DLD1 (cell line): ENCODE data around the gene CECR2.
"Not testable (repeated sequence)": the region's sequence is repeated elsewhere in the genome, so short reads cannot be mapped to it uniquely, and the experiment has no call there.

Source experiments
- in situ Hi-C: cut with HindIII; loops from 2 replicates; pipeline ENCODE4 v1.10.0; 2017; ENCODE audit warnings: low sequenced_read_pairs

CECR2 gene

DNA sequence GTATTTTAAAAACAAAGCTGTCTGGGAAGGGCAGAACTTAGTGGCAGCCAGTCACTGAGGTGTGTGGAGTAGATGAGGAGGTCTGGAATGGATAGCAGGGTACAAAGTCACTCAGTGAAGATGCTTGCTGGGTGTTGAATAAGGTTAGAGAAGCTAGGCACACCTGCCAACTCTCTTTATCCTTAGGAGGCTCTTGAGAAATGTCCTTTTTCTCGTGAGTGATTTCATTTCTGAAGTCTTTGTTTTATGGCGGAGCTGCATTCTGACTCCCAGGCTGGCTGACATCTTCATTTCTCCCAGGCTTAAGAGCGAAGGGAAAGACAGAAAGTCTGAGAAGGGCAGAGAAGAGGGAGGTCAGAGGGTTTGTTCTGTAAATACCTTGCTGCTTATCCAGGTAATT is 31.0 kb downstream of the CECR2 start:
- in situ Hi-C loops: no loop called here

DNA sequence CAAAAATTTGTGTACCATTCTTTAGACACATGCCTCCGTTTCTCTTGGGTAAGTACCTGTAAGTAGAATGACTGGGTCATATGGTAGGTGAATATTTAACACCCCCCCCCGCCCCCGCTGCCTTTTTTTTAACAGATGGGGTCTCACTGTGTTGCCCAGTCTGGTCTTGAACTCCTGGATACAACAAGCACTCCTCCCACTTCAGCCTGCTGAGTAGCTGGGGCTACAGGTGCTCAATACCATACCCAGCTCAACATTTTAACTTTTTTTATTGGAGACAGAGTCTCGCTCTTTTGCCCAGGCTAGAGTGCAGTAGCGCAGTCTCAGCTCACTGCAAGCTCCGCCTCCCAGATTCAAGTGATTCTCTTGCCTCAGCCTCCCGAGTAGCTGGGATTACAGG is 32.5 kb downstream of the CECR2 start:
- in situ Hi-C loops: no loop called here

DNA sequence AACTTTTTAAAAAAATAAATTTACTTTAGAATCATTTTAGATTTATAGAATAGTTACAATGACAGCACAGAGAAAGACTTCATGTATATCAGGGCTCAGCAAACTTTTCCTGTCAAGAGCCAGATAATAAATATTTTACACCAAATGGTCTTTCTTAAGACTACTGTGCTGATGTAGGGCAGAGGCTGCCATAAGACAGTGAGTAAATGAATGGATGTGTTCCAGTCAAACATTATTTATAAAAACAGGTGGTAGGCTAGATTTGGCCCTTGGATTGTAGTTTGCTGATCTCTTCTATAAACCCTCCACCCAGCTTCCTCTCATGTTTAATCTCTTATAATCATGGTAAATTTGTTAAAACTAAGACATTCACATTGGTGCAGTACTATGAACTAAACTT is 33.0 kb downstream of the CECR2 start:
- in situ Hi-C loops: no loop called here

DNA sequence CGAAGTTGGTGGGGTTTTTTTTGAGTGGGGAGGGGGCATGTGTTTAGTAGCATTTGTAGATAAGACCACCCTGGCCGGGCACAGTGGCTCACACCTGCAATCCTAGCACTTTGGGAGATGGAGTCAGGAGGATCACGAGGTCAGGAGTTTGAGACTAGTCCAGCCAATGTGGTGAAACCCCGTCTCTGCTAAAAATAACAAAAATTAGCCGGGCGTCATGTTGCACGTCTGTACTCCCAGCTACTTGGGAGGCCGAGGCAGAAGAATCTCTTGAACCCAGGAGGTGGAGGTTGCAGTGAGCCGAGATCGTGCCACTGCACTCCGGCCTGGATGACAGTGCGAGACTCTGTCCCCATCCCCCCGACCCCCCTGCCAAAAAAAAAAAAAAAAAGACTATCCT is 34.6 kb downstream of the CECR2 start:
- in situ Hi-C loops: no loop called here

DNA sequence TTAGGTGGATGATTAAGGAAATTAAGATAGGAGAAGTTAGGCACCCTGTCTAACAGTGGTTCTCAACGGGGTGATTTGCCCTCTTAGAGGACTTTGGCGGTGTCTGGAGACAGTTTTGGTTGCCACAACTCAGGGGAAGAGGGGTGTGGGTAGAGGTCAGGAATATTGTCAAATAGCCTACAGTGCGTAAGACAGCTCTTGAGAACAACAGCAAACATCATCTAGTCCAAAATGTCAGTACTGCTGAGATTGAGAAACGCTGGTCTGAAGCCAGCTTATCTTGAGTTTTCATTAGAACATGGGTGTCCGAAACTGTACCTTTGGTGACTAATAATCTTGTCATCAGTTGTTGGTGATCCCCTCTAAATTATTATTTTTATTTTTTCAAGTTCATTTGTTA is 38.4 kb downstream of the CECR2 start:
- in situ Hi-C loops: no loop called here

DNA sequence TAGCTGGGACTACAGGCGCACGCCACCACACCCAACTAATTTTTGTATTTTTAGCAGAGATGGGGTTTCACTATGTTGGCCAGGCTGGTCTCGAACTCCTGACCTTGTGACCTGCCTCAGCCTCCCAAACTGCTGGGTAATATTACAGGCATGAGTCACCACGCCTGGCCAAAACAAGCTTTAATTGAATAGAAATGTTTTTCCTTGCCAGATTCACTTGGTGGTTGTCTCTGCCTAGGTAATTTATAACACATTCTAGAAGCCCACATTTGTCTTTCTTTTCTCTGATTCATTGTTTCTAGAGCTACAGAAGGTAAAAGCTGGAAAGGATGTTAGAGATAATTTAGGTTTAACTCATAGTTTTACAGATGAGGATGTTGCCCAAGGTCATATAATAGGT is 41.3 kb downstream of the CECR2 start:
- in situ Hi-C loops: no loop called here

DNA sequence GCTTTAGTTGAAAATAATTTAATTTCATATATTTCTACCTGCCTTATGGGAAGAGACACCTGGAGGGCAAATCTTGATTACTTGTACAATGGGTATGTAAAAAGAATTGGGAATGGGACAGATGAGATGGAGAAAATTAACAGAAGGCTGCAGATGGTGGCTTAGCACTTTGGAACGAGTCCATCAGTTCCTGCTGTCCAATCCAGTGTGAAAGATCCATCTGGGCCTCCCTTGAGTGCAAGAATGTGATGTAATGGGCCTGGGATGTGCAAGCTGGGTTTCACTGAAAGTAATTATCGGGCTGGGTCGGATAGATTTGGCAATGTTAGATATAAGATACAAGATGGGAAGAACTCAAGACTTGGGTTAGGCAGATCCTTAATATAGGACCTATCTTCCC is 42.0 kb downstream of the CECR2 start:
- in situ Hi-C loops: no loop called here

DNA sequence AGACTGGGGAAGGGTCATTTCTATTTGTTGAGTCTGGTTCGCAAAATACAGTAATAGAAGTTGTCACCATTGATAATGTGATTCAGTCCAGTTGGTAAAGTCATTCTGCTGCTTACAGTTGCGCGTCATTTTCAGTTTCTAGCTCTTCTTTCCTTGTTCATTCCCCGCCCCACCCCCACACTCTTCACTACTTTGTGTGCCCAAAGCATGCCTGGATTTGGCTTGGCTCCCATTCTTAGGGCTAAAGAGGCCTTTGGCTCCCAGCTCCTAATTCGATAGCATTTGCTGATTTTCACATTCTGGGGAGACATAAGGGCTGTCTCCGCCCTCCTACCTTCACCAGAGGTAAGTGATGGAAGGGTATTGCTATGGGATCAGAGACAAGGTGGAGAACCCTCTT is 43.0 kb downstream of the CECR2 start:
- in situ Hi-C loops: no loop called here

DNA sequence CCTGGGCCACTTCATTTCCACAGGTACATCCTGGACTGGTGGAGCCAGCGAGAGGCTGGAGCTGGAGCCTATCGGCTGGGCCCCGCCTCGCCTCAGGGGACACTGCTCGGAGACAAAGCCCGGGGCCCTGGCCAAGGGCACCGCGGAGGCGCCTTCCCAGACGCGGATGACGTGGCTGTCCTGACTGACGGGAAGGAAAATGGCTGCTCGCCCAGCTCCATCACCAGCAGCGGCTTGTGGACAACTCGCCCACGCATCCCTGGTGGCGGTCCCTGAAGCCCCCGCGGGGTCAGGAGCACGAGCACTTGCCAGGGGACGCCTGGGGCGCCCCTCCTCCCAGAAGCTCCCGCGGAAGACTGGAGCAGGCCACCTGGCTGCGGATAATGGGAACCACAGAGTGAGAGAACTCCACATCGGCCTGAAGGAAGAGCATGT is 49.6 kb downstream of the CECR2 start:
- in situ Hi-C loops: no loop called here

DNA sequence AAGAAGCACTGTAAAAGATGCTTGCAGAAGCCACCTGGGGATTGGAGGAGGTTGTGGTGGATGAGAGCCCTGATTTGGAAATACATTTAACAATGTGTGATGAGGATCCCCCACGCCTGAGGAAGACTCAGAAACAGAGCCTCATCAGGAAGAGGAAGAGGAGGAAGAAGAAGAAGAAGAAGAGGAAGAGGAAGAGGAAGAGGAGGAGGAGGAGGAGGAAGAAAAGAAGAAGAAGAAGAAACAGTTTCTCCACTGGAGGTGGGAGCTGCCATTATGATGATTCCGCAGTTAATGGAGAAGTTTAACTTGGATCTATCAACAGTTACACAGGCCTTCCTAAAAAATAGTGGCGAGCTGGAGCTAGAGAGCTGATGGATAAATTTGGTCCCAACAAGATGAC is 50.1 kb downstream of the CECR2 start:
- in situ Hi-C loops: no loop called here

DNA sequence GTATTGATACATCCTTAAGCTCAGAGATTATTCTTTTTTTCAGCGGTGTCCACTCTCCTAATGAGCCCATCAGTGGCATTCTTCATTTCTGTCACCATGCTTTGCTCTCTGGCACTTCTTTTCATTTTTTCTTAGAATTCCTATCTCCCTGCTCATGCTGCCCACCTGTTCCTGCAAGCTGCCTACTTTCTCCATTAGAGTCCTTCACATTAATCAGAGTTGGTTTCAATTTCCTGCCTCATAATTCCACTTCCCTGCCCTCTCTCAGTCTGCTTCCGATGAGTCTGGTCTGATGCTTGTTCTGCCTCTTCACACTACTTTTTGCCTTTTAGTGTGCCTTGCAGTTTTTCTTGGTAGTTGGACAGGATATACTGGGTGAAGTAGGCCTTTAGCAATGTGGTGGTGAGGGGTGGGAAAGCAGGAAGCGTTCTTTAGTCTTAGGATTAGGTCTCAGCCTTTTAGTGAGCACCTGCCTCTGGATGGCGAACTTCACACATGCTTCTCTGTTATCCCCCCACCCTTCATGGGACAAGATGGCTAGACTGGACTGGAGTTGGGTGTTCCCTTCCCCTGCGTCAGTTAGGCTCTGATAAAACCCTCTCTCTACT is 53.6 kb downstream of the CECR2 start:
- in situ Hi-C loops: no loop called here

DNA sequence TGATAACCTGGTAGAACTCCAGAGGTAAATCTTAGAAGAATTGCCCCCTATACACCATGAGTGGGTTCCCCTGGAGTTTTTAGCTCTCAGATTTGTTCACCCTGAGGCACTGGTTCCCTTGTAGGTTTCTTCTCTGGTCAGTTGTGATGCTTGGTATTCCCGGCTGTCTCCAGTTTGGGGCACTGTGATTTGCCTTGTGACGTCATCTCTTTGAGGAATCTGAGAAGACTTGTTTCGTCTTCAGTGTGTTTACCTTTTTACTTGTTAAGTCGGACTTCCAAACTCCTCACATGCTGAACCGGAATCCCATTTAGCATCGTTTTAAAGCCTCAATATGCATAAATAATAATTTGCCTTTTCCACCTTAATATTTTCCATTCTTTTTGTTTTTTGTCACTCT is 54.4 kb downstream of the CECR2 start:
- in situ Hi-C loops: no loop called here

DNA sequence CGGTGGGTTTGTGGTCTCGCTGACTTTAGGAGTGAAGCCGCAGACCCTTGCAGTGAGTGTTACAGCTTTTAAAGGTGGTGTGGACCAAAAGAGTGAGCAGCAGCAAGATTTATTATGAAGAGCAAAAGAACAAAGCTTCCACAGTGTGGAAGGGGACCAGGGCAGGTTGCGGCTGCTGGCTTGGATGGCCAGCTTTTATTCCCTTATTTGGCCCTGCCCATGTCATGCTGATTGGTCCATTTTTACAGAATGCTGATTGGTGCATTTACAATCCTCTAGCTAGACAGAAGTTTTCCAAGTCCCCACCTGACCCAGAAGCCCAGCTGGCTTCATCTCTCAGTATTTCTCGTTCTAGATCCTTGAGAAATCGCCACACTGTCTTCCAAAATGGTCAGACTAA is 58.3 kb downstream of the CECR2 start:
- in situ Hi-C loops: not testable (repeated sequence)

DNA sequence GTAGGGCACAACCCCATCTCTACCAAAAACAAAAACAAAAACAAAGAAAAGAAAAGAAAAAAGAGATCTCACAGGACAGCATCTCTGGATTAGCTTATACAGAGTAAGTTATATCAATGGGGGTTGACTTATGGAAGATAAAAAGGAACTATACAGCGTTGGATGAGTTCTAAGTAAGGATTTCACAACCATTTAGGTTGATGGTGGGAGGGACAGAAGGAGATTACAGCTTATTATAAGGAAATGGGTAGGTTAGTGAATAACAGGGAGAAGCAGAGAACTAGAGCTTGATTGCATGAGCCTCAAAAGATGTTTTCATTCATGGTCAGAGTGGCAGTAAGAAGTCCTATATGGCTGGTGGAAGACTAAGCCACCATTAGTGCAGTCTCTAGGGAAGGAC is 60.3 kb downstream of the CECR2 start:
- in situ Hi-C loops: no loop called here

DNA sequence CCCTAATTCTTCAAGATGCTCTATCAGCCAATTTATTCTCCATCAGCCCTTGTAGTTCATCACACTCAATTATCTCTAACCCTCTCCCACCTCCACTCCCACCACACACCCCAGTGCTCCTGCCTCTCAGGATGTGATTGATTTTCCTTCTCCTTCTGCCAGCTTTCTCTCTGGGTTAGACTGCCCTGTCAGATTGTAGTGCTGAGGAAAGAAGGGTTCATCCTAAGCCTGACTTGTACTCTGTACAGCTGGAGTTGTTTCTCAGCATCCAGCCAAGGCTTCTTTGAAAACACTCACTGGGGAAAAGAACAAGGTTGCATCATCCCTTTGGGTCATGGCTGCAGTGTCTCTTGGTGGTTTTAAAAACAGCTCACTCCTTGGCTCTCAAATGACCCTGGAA is 61.2 kb downstream of the CECR2 start:
- in situ Hi-C loops: no loop called here

DNA sequence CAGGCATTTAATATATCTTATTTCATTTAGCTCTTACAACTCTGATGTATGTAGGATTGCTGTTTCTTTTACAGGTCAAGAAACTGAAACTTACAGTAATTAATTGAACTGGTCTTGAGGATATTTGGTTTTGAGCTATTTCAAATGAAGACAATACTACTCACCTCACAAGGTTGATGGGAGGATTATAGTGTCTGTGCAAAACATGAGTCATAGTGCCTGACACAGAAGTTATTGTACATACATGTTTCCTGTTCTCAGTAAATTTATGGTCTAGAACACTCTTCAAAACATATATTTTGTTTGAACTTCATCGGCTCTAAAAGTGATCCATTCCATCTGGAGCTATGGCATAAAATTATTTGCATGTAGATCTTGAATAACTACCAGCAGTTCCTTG is 61.9 kb downstream of the CECR2 start:
- in situ Hi-C loops: no loop called here

DNA sequence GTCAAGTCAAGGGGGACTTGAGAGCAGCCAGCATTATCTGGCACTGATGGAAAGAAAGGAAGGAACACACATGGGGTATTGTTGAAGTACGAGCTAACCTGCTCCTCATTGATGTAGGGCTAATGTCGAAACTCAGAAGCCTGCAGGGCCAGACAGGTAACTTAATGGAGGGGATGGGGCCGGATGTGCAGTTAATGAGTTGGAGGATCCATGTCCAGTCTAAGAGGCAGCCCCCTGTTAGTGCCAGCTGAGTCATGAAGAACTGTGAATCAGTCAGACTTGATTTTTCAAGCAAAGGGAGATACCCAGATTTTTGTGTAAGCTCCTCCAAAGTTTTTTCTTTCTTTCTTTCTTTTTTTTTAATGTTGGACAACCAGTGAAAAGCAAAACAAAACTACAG is 65.6 kb downstream of the CECR2 start:
- in situ Hi-C loops: no loop called here

DNA sequence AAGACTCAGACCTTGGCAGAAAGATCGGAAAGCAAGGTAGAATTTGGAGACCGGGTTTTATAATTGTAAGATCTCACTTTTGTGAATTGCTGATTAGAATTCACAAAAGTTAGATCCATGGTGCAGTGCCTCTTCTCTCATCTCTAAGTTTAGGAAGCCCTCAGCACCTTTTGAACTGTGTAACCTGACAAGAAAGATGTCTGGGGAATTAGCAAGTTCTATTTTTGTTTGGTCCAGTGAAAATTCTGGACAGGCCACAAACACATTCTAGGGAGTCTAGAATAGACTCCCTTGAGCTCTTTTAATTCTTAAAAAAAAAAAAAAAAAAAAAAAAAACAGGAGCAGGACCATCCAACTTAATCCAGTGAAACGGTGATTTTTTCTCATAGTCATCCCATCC is 66.1 kb downstream of the CECR2 start:
- in situ Hi-C loops: no loop called here

DNA sequence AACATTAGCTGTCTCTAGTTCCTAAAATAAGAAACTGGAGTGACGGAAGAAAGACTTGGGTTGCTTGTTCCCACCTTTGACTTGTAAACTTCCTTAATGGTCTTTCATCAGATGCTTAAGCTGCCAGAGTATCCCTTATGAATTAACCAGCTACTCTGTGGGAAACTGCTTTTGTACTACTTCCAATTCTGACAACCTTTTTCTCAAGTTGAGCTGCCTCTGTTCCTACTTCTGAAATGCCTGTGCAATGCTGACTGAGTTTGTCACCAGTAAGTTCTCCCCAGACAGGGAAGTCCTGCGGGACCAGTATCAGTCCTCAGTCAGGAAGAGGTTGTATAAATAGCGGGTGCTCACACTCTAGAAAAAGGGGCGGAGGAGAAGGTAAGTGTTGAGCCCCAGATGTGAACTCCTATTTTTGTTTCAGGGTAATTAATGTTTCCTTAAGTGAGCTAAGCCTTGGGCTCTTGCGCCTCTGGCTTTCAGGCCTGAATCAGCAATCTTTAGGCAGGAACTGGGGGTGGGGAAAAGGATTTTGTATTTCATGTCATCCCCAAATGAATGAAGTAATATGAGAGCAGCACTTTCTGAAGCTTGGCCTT is 67.2 kb downstream of the CECR2 start:
- in situ Hi-C loops: no loop called here

DNA sequence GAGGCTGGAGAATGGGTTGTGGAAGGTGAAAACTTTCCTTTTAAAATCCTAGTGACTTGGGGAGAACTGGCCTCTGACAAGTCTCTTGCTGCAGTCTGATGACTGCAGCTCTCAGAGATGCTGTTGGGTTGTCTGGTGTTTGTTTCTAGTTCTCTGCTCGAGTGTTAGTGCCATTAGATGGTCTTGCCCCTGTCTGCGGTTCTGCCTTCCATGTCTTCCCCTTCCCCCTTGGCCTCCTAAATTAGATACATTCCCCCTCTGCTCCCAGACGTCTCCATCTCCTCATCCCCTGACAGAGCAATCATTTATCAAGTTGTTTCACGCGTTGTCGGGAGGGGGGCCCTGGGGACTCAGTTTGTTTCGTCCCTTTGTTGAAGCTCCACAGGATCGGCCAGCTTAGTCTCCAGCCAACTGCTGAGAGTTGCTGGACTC is 67.7 kb downstream of the CECR2 start:
- in situ Hi-C loops: no loop called here

DNA sequence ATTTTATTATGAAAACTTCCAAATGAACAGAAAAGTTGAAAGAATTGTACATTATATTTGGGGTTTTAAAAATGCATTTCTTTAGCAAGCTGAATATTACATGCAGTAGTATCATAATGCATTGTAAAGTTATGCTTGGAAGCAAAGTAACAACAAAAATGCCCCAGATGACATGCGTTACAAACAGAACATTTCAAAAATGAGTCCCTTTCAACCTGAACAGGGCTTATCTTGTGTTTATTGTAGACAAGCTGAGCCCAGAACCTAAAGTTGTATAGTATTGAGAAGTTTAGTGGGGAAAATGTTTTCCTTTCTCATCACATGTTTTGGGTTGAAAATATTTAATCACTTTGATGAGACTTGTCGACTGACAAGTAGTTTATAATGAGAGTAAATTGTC is 68.8 kb downstream of the CECR2 start:
- in situ Hi-C loops: no loop called here

DNA sequence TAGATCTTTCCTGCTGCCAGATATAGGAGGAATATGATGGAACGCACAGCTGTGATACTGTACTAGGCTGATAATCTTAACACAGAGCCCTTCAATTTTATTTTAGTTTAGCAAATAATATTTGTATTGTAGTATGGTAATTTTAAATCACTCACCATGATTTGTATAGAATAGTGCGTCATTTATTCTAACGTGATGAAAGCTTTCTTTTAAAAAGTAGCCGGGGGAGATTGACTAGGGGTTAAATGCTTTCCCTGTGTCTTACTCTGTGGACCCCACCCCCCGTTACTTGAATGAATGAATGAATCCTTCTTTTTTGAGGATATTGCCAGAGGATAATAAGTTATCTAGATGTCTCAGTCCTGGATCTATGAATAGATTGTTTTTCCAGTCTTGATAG is 72.1 kb downstream of the CECR2 start:
- in situ Hi-C loops: no loop called here
